ENCODE measurements around the gene ADI1. TPM values are rescaled to one million over a fixed set of nuclear protein-coding genes. Genes with fewer than 3 reads are reported as not detected.

Gene ADI1
- total RNA-seq, 1 donor from 2014 or later = 40.9 TPM

DNA sequence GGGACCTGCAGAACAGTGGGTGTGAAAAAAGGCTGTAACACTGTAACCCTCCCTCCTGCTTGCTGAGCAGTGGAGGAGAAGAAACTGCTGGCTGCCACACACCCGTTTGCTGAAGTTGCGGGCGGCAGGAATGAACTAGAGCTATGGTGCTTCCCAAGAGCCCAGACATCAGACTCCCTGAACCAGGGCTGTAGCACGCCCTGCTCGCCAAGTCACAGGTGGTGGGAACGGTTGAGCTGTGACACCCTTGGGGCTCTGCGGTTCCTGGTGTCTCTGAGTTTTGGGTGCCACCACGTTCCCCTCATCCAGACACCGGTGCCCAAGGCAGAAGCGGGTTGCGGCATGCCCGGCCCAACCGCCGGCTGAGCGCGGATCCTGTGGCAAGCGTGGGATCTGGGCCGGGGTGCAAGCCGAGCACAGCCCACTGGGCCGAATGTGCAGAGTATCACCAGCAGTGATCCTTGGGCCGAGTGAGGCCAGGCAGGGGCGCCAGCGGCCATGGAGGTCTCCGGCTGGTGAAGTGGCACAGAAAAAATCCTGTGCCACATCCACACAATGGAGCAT lies 15.0 kb upstream of the ADI1 start:
- Histone ChIP-seq H3K9me3 (no peaks in the 10 kb centered on the region), H3K27me3 (no peaks in the 10 kb centered on the region), H3K27ac (peak overlapping the region in 1 of 2 donors; percentile 96), H3K4me3 (no peak overlapping the region), H3K4me1 (peaks cover 3 to 18% of the 10 kb centered on the region in 2 donors), H3K36me3 (peaks cover under 1 to 7% of the 10 kb centered on the region in 2 donors)
- TF ChIP-seq, protein P1, sequence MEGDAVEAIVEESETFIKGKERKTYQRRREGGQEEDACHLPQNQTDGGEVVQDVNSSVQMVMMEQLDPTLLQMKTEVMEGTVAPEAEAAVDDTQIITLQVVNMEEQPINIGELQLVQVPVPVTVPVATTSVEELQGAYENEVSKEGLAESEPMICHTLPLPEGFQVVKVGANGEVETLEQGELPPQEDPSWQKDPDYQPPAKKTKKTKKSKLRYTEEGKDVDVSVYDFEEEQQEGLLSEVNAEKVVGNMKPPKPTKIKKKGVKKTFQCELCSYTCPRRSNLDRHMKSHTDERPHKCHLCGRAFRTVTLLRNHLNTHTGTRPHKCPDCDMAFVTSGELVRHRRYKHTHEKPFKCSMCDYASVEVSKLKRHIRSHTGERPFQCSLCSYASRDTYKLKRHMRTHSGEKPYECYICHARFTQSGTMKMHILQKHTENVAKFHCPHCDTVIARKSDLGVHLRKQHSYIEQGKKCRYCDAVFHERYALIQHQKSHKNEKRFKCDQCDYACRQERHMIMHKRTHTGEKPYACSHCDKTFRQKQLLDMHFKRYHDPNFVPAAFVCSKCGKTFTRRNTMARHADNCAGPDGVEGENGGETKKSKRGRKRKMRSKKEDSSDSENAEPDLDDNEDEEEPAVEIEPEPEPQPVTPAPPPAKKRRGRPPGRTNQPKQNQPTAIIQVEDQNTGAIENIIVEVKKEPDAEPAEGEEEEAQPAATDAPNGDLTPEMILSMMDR (IDR thresholded peaks at IDR 0.05) = no peak
- intact Hi-C loops (cut with DNase I) = no loop called here
- no peak for DNase-seq (ENCODE audit: low spot score in 2 of 2)

DNA sequence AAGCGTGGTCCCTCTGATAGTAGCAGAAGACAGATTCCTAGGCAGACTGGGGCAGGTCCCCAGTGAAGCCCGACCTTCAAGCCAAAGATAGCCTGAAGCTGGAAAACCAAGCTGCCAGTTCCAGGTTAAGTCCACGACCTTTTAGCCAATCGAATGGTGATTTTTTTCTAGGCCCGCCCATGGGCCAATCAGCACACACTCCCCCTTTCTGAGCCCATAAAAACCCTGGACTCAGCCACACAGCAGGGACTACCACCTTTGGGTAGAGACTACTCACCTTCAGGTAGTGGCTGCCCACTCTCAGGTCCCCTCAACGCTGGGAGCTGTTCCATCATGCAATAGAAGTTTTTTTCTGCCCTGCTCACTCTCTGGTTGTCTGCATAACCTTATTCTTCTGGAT lies 14.5 kb upstream of the ADI1 start:
- H3K9me3 ChIP-seq = no peaks in the 10 kb centered on the region
- peaks cover 0 to 7% of the 10 kb centered on the region in 2 donors for H3K36me3 ChIP-seq
- no peak overlapping the region for H3K4me3 ChIP-seq
- H3K4me1 ChIP-seq = peaks cover 3 to 18% of the 10 kb centered on the region in 2 donors
- intact Hi-C loops (cut with DNase I) = no loop called here
- TF ChIP-seq, protein P1 (IDR thresholded peaks at IDR 0.05) = no peak
- no peak for DNase-seq (ENCODE audit: low spot score in 2 of 2)
- no peak overlapping the region for H3K27ac ChIP-seq
- no peaks in the 10 kb centered on the region for H3K27me3 ChIP-seq

DNA sequence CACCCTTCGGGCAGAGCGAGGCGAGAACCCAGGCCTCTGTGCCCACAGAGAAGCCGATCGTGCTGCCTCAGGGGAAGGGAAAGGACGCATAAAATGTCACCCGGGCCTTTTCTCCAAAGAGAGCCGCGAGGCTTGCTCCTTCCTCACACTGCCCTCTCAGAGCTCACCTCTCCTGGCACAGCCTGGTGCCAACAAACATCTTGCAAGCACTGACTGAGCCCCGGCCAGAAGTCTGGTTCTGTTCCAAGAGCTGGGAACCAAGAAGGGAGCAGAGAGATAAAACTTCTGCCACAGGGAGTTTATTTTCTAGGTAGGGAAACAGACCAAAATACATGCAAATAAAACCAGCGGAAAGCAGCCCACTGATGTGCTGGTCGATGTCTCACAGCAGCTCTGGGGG lies 13.6 kb upstream of the ADI1 start:
- no peak for DNase-seq (ENCODE audit: low spot score in 2 of 2)
- peaks cover 3 to 18% of the 10 kb centered on the region in 2 donors for H3K4me1 ChIP-seq
- H3K4me3 ChIP-seq = no peak overlapping the region
- H3K9me3 ChIP-seq = no peaks in the 10 kb centered on the region
- peaks cover 0 to 7% of the 10 kb centered on the region in 2 donors for H3K36me3 ChIP-seq
- H3K27ac ChIP-seq = no peak overlapping the region
- TF ChIP-seq, protein P1 (IDR thresholded peaks at IDR 0.05) = no peak
- H3K27me3 ChIP-seq = no peaks in the 10 kb centered on the region
- intact Hi-C loops (cut with DNase I) = no loop called here

DNA sequence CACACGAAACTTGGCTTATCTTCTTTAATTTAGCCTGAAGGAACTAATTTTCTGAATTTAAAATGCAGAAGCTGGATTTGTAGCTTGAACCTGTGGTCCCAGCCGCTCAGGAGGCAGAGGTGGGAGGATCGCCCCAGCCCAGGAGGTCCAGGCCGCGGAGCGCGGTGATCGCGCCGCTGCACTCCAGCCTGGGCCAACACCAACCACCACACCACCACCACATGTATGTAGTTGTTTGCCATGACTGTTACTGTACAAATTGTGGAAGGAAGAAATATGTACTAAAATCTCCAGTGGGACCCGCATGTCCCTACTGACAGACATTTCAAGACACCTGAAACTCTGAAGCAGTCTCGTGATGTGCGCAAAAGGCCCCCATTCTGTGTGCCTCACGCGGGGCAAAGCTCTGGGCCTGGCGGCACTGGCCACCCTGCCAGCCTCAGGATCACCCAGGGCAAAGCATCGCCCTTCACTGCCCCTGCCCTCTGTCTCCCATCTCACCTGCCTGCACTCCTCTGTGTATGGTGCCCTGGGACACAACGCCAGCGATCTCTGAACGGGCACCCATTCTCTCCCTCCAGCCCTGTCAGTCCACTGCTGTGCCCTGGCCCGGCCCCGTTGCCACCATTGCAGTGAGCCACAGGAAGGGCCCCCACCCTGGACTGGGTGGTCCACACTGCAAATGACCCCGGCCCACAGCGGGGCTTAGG lies 10.1 kb upstream of the ADI1 start:
- Histone ChIP-seq H3K4me1 (peaks cover under 1 to 9% of the 10 kb centered on the region in 2 donors), H3K27ac (no peak overlapping the region), H3K4me3 (no peak overlapping the region), H3K27me3 (no peaks in the 10 kb centered on the region), H3K36me3 (peaks cover 0 to 7% of the 10 kb centered on the region in 2 donors), H3K9me3 (no peaks in the 10 kb centered on the region)
- no peak for DNase-seq (ENCODE audit: low spot score in 2 of 2)
- intact Hi-C loops (cut with DNase I) = no loop called here
- TF ChIP-seq, protein P1 (IDR thresholded peaks at IDR 0.05) = no peak

DNA sequence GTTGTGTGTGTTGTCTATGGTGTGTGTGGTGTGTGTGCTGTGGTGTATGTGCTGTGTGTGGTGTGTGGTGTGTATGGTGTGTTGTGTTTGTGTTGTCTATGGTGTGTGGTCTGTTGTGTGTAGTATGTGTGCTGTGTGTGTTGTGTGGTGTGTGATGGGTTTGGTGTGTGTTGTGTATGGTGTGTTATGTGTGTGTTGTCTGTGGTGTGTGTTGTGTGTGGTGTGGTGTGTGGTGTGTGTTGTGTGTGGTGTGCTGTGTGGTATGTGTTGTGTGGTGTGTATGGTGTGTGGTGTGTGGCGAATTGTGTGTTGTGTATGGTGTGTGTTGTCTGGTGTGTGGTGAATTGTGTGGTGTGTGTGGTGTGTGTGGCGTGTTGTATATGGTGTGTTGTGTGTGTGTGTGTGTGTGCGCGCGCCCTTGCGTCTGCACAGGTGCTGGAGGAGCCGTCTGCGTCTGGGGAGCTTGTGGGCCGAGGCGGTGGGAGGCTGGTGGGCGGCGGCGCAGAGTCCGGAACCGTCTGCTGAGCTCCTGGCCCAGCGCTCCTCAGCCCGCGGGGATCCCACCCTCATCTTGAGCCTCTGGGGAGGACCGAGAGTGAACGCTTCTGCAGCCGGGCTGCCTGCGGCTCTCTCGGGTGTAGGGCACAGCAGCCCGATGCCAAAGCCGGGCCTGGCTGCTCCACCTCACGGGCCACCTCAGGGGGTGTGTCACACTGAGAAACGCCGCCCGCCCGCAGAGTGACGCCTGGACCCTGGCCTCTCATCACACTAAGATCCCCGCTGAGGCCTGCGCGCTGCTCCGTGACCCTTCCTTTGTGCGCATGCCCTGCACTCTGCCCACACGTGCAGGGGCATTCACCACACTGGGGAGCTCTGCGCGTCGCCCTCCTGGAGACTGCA lies 8.8 kb upstream of the ADI1 start:
- intact Hi-C loops (cut with DNase I) = no loop called here
- no peaks in the 10 kb centered on the region for H3K27me3 ChIP-seq

More for the DNA sequence above, 8.8 kb upstream of the ADI1 start:
- TF ChIP-seq, protein P1 (IDR thresholded peaks at IDR 0.05) = no peak
- H3K4me1 ChIP-seq = peaks cover 4 to 19% of the 10 kb centered on the region in 2 donors
- no peaks in the 10 kb centered on the region for H3K9me3 ChIP-seq
- no peak overlapping the region for H3K4me3 ChIP-seq
- H3K36me3 ChIP-seq = peaks cover 0 to 7% of the 10 kb centered on the region in 2 donors
- DNase-seq (ENCODE audit: low spot score in 2 of 2) = no peak
- H3K27ac ChIP-seq = no peak overlapping the region
